DOHH2 (cell line): ENCODE measurements around the gene GLYR1.

Experiments used
- H3F3A ChIP-seq: fragments of 200-600 bp; sonication (generic), shearing (Covaris generic); 2 replicates; pipeline ENCODE4 v1.6.0; 2016; ENCODE audit warnings: antibody characterized with exemption, mild to moderate bottlenecking; ENCODE audit not compliant: control insufficient read depth, insufficient read depth
- H3K27ac ChIP-seq: fragments of 200-600 bp; sonication (generic); 2 replicates; pipeline ENCODE4 v1.5.1; 2014; ENCODE audit warnings: low read depth, mild to moderate bottlenecking, low read length, moderate library complexity
- H3K27me3 ChIP-seq: fragments of 200-600 bp; sonication (generic); 2 replicates; pipeline ENCODE4 v1.6.1; 2014; ENCODE audit warnings: mild to moderate bottlenecking, low read length, mixed read lengths; ENCODE audit not compliant: control insufficient read depth
- H3K36me3 ChIP-seq: fragments of 200-600 bp; sonication (generic); 2 replicates; pipeline ENCODE4 v1.6.1; 2014; ENCODE audit warnings: mild to moderate bottlenecking, low read length, moderate library complexity, mixed read lengths; ENCODE audit not compliant: control insufficient read depth
- H3K4me1 ChIP-seq: fragments of 200-600 bp; sonication (generic); 2 replicates; pipeline ENCODE4 v1.6.1; 2014; ENCODE audit warnings: mild to moderate bottlenecking, low read length, mixed read lengths; ENCODE audit not compliant: control insufficient read depth
- H3K4me2 ChIP-seq: fragments of 200-600 bp; sonication (generic); 2 replicates; pipeline ENCODE4 v1.6.0; 2014; ENCODE audit warnings: mild to moderate bottlenecking, low read length, moderate library complexity
- H3K4me3 ChIP-seq: fragments of 200-600 bp; sonication (generic); 2 replicates; pipeline ENCODE4 v1.5.1; 2014; ENCODE audit warnings: mild to moderate bottlenecking, low read length, mixed read lengths
- H3K79me2 ChIP-seq: fragments of 200-600 bp; sonication (generic); 2 replicates; pipeline ENCODE4 v1.6.1; 2014; ENCODE audit warnings: mild to moderate bottlenecking, low read length, mixed read lengths; ENCODE audit not compliant: control insufficient read depth
- H3K9me2 ChIP-seq: fragments of 200-600 bp; sonication (generic); replicated peaks from 2 replicates; pipeline ENCODE4 v1.6.1; 2014; ENCODE audit warnings: mild to moderate bottlenecking, low read length, mixed read lengths; ENCODE audit not compliant: control insufficient read depth
- H3K9me3 ChIP-seq: fragments of 200-600 bp; sonication (generic); 2 replicates; pipeline ENCODE4 v1.6.1; 2014; ENCODE audit warnings: antibody characterized with exemption, low read length, mixed read lengths; ENCODE audit not compliant: control insufficient read depth, insufficient read depth
- H4K20me1 ChIP-seq: fragments of 200-600 bp; sonication (generic); 2 replicates; pipeline ENCODE4 v1.6.0; 2014; ENCODE audit warnings: low read depth, mild to moderate bottlenecking, antibody characterized with exemption, low read length, moderate library complexity; ENCODE audit not compliant: control insufficient read depth, insufficient read depth
- CTCF ChIP-seq: fragments of 200-600 bp; sonication (generic); IDR thresholded peaks from one replicate; pipeline ENCODE4 v1.5.1; 2014; ENCODE audit warnings: antibody characterized with exemption, mild to moderate bottlenecking, low read depth, low read length; ENCODE audit not compliant: poor library complexity, severe bottlenecking
- EZH2phosphoT487 ChIP-seq: fragments of 200-600 bp; sonication (generic); IDR thresholded peaks from 2 replicates; pipeline ENCODE4 v1.6.1; 2017; ENCODE audit warnings: borderline replicate concordance, mild to moderate bottlenecking, antibody characterized with exemption, low read length, moderate library complexity, mixed read lengths

Gene GLYR1

GRCh38 chr16:4832698-4833343 is 14.3 kb downstream of the GLYR1 start:
- H3K4me2 ChIP-seq = no peak overlapping the region
- H3K27me3 ChIP-seq = no peaks in the 10 kb centered on the region
- H4K20me1 ChIP-seq = no peaks in the 10 kb centered on the region
- TF ChIP-seq CTCF = no peak
- TF ChIP-seq EZH2phosphoT487 = no peak
- no peaks in the 10 kb centered on the region for H3K4me1 ChIP-seq
- no peaks in the 10 kb centered on the region for H3K9me3 ChIP-seq
- no peaks in the 10 kb centered on the region for H3K9me2 ChIP-seq
- H3F3A ChIP-seq = no peaks in the 10 kb centered on the region
- H3K4me3 ChIP-seq = no peak overlapping the region
- H3K79me2 ChIP-seq = peaks cover 25% of the 10 kb centered on the region
- peaks cover 83% of the 10 kb centered on the region for H3K36me3 ChIP-seq
- no peak overlapping the region for H3K27ac ChIP-seq

DNA sequence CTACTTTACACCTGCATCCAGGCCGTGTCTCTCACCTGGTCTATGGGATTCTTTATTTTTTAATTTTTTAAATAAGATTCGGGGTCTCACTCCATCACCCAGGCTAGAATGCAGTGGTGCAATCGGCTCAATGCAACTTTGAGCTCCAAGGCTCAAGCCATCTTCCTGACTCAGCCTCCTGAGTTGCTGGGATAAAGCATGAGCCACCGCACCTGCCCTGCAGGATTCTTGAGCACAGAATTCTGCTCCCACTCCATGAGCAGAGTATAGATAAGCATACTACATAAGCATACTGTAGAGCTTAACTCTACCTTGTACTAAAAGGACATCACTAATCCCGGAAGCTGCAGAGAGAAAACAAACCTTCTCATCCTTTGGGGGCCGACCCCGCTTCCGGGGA is 15.5 kb downstream of the GLYR1 start:
- Histone ChIP-seq H3K36me3 (peaks cover 83% of the 10 kb centered on the region), H3K4me3 (no peak overlapping the region), H3K79me2 (peaks cover 17% of the 10 kb centered on the region), H3K4me1 (no peaks in the 10 kb centered on the region), H3K9me3 (no peaks in the 10 kb centered on the region), H4K20me1 (no peaks in the 10 kb centered on the region), H3F3A (no peaks in the 10 kb centered on the region), H3K4me2 (no peak overlapping the region), H3K27me3 (no peaks in the 10 kb centered on the region), H3K9me2 (no peaks in the 10 kb centered on the region), H3K27ac (no peak overlapping the region)
- no peak for TF ChIP-seq CTCF
- no peak for TF ChIP-seq EZH2phosphoT487

GRCh38 chr16:4830408-4830807 is 16.7 kb downstream of the GLYR1 start:
- Histone ChIP-seq H3K36me3 (peaks cover 77% of the 10 kb centered on the region), H3K4me1 (no peaks in the 10 kb centered on the region), H3K9me3 (no peaks in the 10 kb centered on the region), H3K27ac (no peak overlapping the region), H3K4me3 (no peak overlapping the region), H3K4me2 (no peak overlapping the region), H4K20me1 (no peaks in the 10 kb centered on the region), H3K9me2 (no peaks in the 10 kb centered on the region), H3F3A (no peaks in the 10 kb centered on the region), H3K27me3 (no peaks in the 10 kb centered on the region), H3K79me2 (peaks cover 7% of the 10 kb centered on the region)
- TF ChIP-seq CTCF (no peak), EZH2phosphoT487 (no peak)
